ENCODE measurements around the gene UBL7.

Gene UBL7

DNA sequence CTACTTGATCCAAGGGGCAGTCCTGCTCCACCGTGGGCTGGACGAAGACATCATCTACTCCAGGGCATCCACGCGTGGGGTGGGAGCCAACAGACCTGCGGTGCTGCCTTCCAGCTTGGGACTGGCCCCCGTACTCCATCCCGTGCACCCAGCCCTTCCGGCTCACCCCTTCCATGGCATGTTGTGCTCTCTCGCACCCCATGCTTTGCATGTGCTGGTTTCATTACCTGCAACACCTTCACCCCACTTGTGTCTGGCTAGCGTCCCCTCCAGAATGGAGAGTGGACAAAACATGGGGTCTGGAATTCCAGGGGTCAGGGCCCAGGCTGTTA is 57.4 kb downstream of the UBL7 start:
- no peak for DNase-seq

- peak; percentile 92 for DNase-seq
These were observed 57.9 kb downstream of the UBL7 start for GRCh38 chr15:74402873-74403587.

- DNase-seq: no peak
These were observed 58.6 kb downstream of the UBL7 start for GRCh38 chr15:74402337-74402841.

- peak; percentile 70 for DNase-seq
These were observed 59.8 kb downstream of the UBL7 start for GRCh38 chr15:74400915-74401757.

GRCh38 chr15:74400313-74400860 is 60.6 kb downstream of the UBL7 start:
- peak; percentile 66 for DNase-seq

GRCh38 chr15:74399511-74400312 is 61.2 kb downstream of the UBL7 start:
- DNase-seq: peak; percentile 63

GRCh38 chr15:74399100-74399499 is 61.9 kb downstream of the UBL7 start:
- no peak for DNase-seq

GRCh38 chr15:74398183-74398582 is 62.8 kb downstream of the UBL7 start:
- no peak for DNase-seq

- no peak for DNase-seq
These were observed 63.5 kb downstream of the UBL7 start for GRCh38 chr15:74397239-74398068.

GRCh38 chr15:74396445-74397238 is 64.3 kb downstream of the UBL7 start:
- DNase-seq: peak; percentile 78

GRCh38 chr15:74396146-74396438 is 64.9 kb downstream of the UBL7 start:
- DNase-seq: no peak

All from stimulated activated CD4-positive, alpha-beta T cell treated with anti-CD3 and anti-CD28 coated beads, Interleukin-1b, Interleukin-23, amount 100 ng/mL, for 48 hours (primary cell).